Adrenal gland (tissue), 5 donors: ENCODE results near the gene DLG5.

Experiments
- CTCF ChIP-seq, 6 experiments: fragments of 450-650 bp in 4 of 6; fragments of 200-600 bp in 2 of 6; sonication (generic) in 1 of 6; IDR thresholded peaks; 1 replicate in 5 of 6; 2 replicates in 1 of 6; pipeline versions ENCODE4 v1.5.1 to v1.8.0; 2016 to 2021; ENCODE audit warnings: antibody characterized with exemption in 6 of 6, mild to moderate bottlenecking in 2 of 6, moderate library complexity in 1 of 6
- POLR2A ChIP-seq, 2 donors: fragments of 450-650 bp; IDR thresholded peaks; one replicate each; pipeline ENCODE4 v1.6.1; 2017; ENCODE audit warnings: antibody characterized with exemption in 2 of 2, mild to moderate bottlenecking in 2 of 2, moderate library complexity in 1 of 2
- donor health status: DM: no; HTN: no; CAD: no.

- TF ChIP-seq POLR2A (IDR thresholded peaks at IDR 0.05) = no peak
- no peak for TF ChIP-seq CTCF (IDR thresholded peaks at IDR 0.05)
Observed at GRCh38 chr10:77844177-77844576, 82.4 kb downstream of the DLG5 start.
